Heart left ventricle (tissue), 13 donors: ENCODE data around the gene CEBPA.

Experiments used
- POLR2A ChIP-seq, 2 donors: fragments of 450-650 bp; IDR thresholded peaks; one replicate each; pipeline ENCODE4 v1.6.1; 2017; ENCODE audit warnings: antibody characterized with exemption in 2 of 2, mild to moderate bottlenecking in 2 of 2, moderate library complexity in 2 of 2
- TF ChIP-seq, protein P1 (sequence below), 12 donors: fragments of 200-600 bp; sonication (generic) in 4 of 12; IDR thresholded peaks; one replicate each; pipeline versions ENCODE4 v1.5.0 to v1.8.0; 2018 to 2022; ENCODE audit warnings: antibody characterized with exemption in 12 of 12, mild to moderate bottlenecking in 5 of 12
- donor health status: ischemic (EF 13 %, LVEDD 7.1; RV severe dilation, severe dysfunction).
- donor health status: DM: no; HTN: yes; CAD: no.
- donor health status: DM: no; HTN: no; CAD: no.
- donor health status: ischemic (EF 25% LVEDD 6.9; RV normal size, moderate dysfunction).
- donor health status: ischemic (EF 25% LVEDD 5.7; RV mildly dilated, moderate dysfunction).
- donor health status: ischemic (EF 35%, LVEDD 5.7; RV mildly dilated, moderate dysfunction).
- donor health status: nonischemic (EF 11% LVEDD 7.7; RV severe dilation, severe dysfunction).
- donor health status: DM: yes; HTN: yes; CAD: no.
- donor health status: PGD.
- donor health status: ischemic (EF 29% LVEDD 5.4; RV normal size, mild dysfunction).
- donor health status: nonischemic (EF 23%, LVEDD 6.1; RV moderate dilation, normal function).

DNA sequence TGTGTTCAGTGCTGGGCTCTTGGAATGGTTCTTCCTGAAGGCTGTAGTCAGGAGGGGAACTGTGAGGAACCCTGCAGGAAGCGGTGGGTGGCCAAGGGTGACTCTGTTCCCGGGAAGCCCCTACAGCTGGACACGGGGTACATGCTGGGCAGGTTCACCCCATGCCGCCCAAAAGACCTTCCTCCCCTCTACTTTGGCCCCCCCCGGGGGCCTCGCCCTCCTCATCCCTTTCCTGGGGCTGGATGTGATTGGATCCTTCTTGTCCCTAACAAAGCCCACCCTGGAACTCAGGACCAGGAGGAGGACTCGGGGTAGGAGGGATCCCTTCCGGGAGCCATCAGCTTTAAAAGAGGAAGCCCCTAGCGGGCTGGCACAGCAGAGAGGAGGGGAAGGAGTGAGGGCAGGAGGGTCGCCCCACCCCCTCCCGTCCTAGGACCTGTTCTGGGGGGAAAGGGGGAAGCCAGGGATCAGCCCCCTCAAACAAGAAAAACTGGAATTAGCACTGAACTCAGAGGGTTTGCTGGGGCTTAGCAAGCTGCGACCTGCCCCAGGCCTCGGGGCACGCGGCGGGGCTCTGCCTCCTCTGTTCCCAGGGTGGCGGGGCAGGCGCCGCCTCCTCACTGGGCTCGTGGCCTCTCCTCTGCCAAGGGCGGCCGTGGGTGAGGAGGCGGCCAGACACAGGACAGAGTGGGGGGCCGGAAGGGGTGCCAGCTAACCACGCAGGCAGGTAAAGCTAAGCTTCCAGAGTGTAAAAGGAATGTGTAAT is 4.0 kb downstream of the CEBPA start:
- TF ChIP-seq, protein P1, sequence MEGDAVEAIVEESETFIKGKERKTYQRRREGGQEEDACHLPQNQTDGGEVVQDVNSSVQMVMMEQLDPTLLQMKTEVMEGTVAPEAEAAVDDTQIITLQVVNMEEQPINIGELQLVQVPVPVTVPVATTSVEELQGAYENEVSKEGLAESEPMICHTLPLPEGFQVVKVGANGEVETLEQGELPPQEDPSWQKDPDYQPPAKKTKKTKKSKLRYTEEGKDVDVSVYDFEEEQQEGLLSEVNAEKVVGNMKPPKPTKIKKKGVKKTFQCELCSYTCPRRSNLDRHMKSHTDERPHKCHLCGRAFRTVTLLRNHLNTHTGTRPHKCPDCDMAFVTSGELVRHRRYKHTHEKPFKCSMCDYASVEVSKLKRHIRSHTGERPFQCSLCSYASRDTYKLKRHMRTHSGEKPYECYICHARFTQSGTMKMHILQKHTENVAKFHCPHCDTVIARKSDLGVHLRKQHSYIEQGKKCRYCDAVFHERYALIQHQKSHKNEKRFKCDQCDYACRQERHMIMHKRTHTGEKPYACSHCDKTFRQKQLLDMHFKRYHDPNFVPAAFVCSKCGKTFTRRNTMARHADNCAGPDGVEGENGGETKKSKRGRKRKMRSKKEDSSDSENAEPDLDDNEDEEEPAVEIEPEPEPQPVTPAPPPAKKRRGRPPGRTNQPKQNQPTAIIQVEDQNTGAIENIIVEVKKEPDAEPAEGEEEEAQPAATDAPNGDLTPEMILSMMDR (IDR thresholded peaks at IDR 0.05): no peak
- TF ChIP-seq POLR2A (IDR thresholded peaks at IDR 0.05): no peak
